HEK293T (cell line): ENCODE measurements around the gene ALDH16A1.
"Not testable (repeated sequence)": the region's sequence is repeated elsewhere in the genome, so short reads cannot be mapped to it uniquely, and the experiment has no call there.

Experiments
- CTCF ChIA-PET: fragments of 350-600 bp; formaldehyde crosslinking; extraction: SDS; loops from one replicate; lab custom pipeline; 2021; ENCODE audit warnings: antibody characterized with exemption, inconsistent platforms; lab: Yijun Ruan, JAX
- POLR2A ChIA-PET: fragments of 350-600 bp; formaldehyde crosslinking; extraction: SDS; loops from one replicate; lab custom pipeline; 2020; ENCODE audit warnings: antibody characterized with exemption, inconsistent platforms; lab: Yijun Ruan, JAX
- DNase-seq: peaks from one replicate; pipeline ENCODE4 v3.0.0; 2012; ENCODE audit warnings: mixed read lengths; ENCODE audit errors: extremely low spot score
- ARNT ChIP-seq: fragments of 450-650 bp; IDR thresholded peaks from 2 replicates; pipeline ENCODE4 v1.6.1; 2017; ENCODE audit warnings: mild to moderate bottlenecking
- BHLHE40 ChIP-seq: fragments of 450-650 bp; IDR thresholded peaks from 2 replicates; pipeline ENCODE4 v1.6.1; 2016; ENCODE audit warnings: mild to moderate bottlenecking, moderate library complexity, borderline replicate concordance
- CTBP1 ChIP-seq: fragments of 450-650 bp; IDR thresholded peaks from 2 replicates; pipeline ENCODE4 v1.6.1; 2016; ENCODE audit warnings: borderline replicate concordance
- ELF4 ChIP-seq: fragments of 450-650 bp; IDR thresholded peaks from 2 replicates; pipeline ENCODE4 v1.6.1; 2017; ENCODE audit warnings: antibody characterized with exemption
- FOXA1 ChIP-seq: fragments of 450-650 bp; IDR thresholded peaks from 2 replicates; pipeline ENCODE4 v1.6.1; 2016; ENCODE audit warnings: mild to moderate bottlenecking
- FOXK2 ChIP-seq: fragments of 450-650 bp; IDR thresholded peaks from 2 replicates; pipeline ENCODE4 v1.6.1; 2016; ENCODE audit warnings: mild to moderate bottlenecking
- FOXM1 ChIP-seq: fragments of 450-650 bp; IDR thresholded peaks from 2 replicates; pipeline ENCODE4 v1.6.1; 2017; ENCODE audit warnings: mild to moderate bottlenecking, borderline replicate concordance
- HDGF ChIP-seq: fragments of 450-650 bp; IDR thresholded peaks from 2 replicates; pipeline ENCODE4 v1.6.1; 2017; ENCODE audit warnings: antibody characterized with exemption, borderline replicate concordance
- L3MBTL2 ChIP-seq: fragments of 450-650 bp; conservative IDR thresholded peaks from 2 replicates; pipeline ENCODE4 v1.6.1; 2016; ENCODE audit warnings: mild to moderate bottlenecking
- LEF1 ChIP-seq: fragments of 450-650 bp; IDR thresholded peaks from 2 replicates; pipeline ENCODE4 v1.6.1; 2017; ENCODE audit warnings: mild to moderate bottlenecking, borderline replicate concordance
- NFRKB ChIP-seq: fragments of 450-650 bp; IDR thresholded peaks from 2 replicates; pipeline ENCODE4 v1.6.1; 2016; ENCODE audit warnings: mild to moderate bottlenecking, moderate library complexity
- SP1 ChIP-seq: fragments of 450-650 bp; IDR thresholded peaks from 2 replicates; pipeline ENCODE4 v1.6.1; 2017
- SUZ12 ChIP-seq: fragments of 450-650 bp; IDR thresholded peaks from 2 replicates; pipeline ENCODE4 v1.6.1; 2016; ENCODE audit warnings: mild to moderate bottlenecking
- TARDBP ChIP-seq: fragments of 450-650 bp; IDR thresholded peaks from 2 replicates; pipeline ENCODE4 v1.6.1; 2016
- ZNF384 ChIP-seq: fragments of 450-650 bp; IDR thresholded peaks from 2 replicates; pipeline ENCODE4 v1.6.1; 2016
- TF ChIP-seq, protein P1 (sequence below): fragments of 450-650 bp; IDR thresholded peaks from 2 replicates; pipeline ENCODE4 v1.6.1; 2016

Gene ALDH16A1

DNA sequence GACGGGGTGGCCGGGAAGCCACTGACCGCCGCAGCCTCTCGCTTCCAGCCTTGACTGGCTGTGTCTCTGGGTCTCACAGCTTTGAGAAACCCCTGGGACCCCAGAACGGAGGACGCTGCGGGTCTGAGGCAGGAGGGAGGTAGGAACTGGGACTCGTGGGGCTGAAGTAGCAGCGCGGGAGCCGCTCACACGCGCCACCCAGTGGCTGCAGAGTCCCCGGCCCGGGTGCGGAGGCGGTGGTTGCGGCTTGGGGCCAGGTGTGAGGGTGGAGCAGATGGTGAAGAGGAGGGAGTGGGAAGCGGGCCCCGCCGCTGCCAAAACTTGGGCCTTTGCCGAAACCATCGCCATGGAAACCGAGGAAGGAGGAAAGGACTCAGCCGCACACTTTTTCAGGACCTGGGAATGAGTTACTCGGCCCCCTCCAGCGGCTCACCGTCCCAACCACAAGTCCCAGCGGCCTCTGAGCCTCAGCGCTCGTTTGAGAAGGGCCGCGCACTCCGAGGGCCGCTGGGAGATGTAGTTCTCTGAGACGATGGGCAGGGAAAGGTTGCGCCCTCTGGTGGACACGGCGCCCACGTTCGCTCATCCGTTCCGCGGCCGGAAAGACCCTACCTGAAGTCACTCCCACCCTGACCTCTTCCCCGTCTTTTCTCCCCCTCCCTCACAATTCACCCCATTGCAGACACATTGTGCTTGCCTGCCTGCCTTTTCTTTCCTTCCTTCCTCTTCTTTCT is 9.5 kb upstream of the ALDH16A1 start:
- TF ChIP-seq ARNT (no peak), TARDBP (no peak), NFRKB (no peak), SUZ12 (peak; percentile 97; the same call in 1 of the 2 replicates), SP1 (no peak), FOXM1 (no peak), FOXA1 (no peak), L3MBTL2 (peak; percentile 78)
- ChIA-PET CTCF (interaction anchor here (0.6 to 1.5 kb wide), 8 partner anchors 8 to 62 kb away, joined by 3 to 11 read pairs (median 4); partner anchors contain the start of genes ALDH16A1 and PIH1D1), POLR2A (interaction anchor here (0.9 to 3.1 kb wide), 3 partner anchors 8 to 50 kb away, joined by 3 to 20 read pairs (median 4); partner anchors contain the start of genes GFY and PIH1D1)

DNA sequence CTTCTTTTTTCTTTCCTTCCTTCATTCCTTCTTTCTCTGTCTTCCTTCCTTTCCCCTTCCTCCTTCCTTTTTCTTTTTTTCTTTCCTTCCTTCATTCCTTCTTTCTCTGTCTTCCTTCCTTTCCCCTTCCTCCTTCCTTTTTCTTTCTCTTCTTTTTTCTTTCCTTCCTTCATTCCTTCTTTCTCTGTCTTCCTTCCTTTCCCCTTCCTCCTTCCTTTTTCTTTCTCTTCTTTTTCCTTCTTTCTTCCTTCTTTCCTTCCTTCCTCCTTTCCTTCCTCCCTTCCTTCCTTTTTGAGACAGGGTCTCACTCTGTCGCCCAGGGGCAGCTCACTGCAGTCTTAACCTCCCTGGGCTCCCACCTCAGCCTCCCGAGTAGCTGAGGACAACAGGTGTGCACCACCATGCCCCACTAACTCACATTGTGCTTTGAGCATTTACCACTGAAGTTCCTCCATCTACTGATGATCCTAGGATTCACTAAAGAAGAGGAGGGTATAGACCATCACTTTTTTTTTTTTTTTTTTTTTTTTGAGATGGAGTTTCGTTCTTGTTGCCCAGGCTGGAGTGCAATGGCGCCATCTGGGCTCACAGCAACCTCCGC is 8.8 kb upstream of the ALDH16A1 start:
- POLR2A ChIA-PET, result interaction anchor here (0.9 kb wide), 1 partner anchor 51 kb away, joined by 3 read pairs; no protein-coding TSS in a partner anchor
- CTCF ChIA-PET, result interaction anchor here (0.6 to 1.3 kb wide), 5 partner anchors 9 to 62 kb away, joined by 3 to 11 read pairs (median 6); partner anchors contain the start of gene ALDH16A1
- DNase-seq, result not testable (repeated sequence)

More for the DNA sequence above, 9.5 kb upstream of the ALDH16A1 start:
- peak; percentile 82 for DNase-seq

- CTCF ChIA-PET, result no interaction called here
- no peak for TF ChIP-seq HDGF
- TF ChIP-seq, protein P1, sequence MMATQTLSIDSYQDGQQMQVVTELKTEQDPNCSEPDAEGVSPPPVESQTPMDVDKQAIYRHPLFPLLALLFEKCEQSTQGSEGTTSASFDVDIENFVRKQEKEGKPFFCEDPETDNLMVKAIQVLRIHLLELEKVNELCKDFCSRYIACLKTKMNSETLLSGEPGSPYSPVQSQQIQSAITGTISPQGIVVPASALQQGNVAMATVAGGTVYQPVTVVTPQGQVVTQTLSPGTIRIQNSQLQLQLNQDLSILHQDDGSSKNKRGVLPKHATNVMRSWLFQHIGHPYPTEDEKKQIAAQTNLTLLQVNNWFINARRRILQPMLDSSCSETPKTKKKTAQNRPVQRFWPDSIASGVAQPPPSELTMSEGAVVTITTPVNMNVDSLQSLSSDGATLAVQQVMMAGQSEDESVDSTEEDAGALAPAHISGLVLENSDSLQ, result no peak
- TF ChIP-seq SUZ12, result no peak
- TF ChIP-seq CTBP1, result no peak
- TF ChIP-seq FOXA1, result no peak
- no peak for TF ChIP-seq ELF4
- TF ChIP-seq BHLHE40, result no peak
- no peak for TF ChIP-seq FOXM1
- no peak for TF ChIP-seq SP1
- TF ChIP-seq LEF1, result no peak
- no peak for TF ChIP-seq ZNF384
- TF ChIP-seq NFRKB, result no peak
- no peak for TF ChIP-seq ARNT
- no peak for TF ChIP-seq L3MBTL2
- TF ChIP-seq TARDBP, result no peak
- TF ChIP-seq FOXK2, result no peak
- POLR2A ChIA-PET, result interaction anchor here (1.1 kb wide), 1 partner anchor 56 kb away, joined by 3 read pairs; no protein-coding TSS in a partner anchor
- no peak for DNase-seq
Observed at GRCh38 chr19:49445997-49446396, 7.0 kb upstream of the ALDH16A1 start.

- no peak for DNase-seq
- POLR2A ChIA-PET, result interaction anchor here (1.1 to 1.5 kb wide), 3 partner anchors 25 to 58 kb away, joined by 3 to 4 read pairs (median 4); no protein-coding TSS in a partner anchor
- CTCF ChIA-PET, result interaction anchor here (0.6 to 1.0 kb wide), 2 partner anchors 56 to 123 kb away, joined by 3 read pairs; no protein-coding TSS in a partner anchor
- TF ChIP-seq FOXK2 (no peak), ARNT (no peak), HDGF (no peak), TARDBP (no peak), BHLHE40 (no peak), FOXA1 (no peak), LEF1 (no peak), ZNF384 (no peak), L3MBTL2 (no peak), SP1 (no peak), ELF4 (no peak)
- TF ChIP-seq, protein P1, result no peak
Observed at GRCh38 chr19:49447485-49448431, 5.3 kb upstream of the ALDH16A1 start.

DNA sequence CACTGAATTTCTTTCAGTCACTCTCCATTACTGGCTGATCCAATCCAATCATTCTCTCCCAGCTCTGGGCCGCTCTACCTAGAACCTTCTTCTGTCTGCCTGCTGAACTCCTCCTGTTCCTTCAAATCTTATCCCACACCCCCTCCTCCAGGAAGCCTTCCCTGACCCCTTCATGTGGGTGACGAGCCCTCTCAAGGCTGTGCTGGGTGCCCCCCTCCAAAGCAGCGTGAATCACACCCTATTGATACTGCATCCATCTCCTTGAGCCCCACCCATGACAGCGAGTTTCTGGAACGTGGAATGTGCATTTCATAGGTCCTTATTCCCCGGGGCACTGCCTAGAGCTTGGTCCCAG is 4.6 kb upstream of the ALDH16A1 start:
- ChIA-PET CTCF (no interaction called here), POLR2A (interaction anchor here (1.2 to 1.5 kb wide), 2 partner anchors 24 to 45 kb away, joined by 4 read pairs; no protein-coding TSS in a partner anchor)
- no peak for TF ChIP-seq TARDBP
- TF ChIP-seq NFRKB, result no peak
- no peak for TF ChIP-seq SP1
- TF ChIP-seq FOXM1, result no peak
- TF ChIP-seq FOXA1, result no peak
- TF ChIP-seq ZNF384, result no peak
- no peak for TF ChIP-seq BHLHE40
- no peak for TF ChIP-seq FOXK2
- no peak for TF ChIP-seq ARNT
- TF ChIP-seq SUZ12, result no peak
- no peak for TF ChIP-seq L3MBTL2
- no peak for DNase-seq
